Inferior parietal cortex (tissue), 1 donor: ENCODE results near the gene MORN1.

Experiments
- DNase-seq: peaks from one replicate; pipeline ENCODE4 v3.0.0-alpha.2; 2016; ENCODE audit errors: extremely low spot score

Gene MORN1

DNA sequence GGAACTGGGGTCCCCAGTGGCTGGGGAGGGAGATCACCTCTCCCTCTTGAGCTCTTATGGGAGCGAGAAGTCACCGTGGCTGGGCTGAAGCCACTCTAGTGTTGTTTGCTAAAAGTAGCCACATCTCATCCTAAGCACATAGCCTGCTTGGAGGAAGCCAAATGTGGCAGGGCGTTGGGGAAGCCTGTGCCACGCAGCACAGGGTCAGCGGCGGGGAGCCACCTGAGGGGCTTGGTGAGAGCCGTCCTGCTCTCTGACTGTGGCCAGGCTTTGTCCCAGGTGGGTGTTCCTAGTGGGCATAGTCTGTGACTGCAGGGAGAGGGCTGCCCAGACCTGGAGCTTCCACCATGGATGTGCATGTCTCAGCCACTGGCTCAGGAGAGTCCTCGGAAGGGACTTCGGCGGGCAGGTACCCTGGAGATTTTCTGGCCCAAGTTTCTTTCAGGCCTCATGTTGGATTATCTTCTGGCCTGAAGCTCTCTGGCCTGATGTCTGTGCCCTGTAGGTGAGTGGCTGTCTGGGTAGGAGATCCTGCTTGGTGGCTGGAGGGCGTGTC is 38.9 kb downstream of the MORN1 start:
- no peak for DNase-seq

DNA sequence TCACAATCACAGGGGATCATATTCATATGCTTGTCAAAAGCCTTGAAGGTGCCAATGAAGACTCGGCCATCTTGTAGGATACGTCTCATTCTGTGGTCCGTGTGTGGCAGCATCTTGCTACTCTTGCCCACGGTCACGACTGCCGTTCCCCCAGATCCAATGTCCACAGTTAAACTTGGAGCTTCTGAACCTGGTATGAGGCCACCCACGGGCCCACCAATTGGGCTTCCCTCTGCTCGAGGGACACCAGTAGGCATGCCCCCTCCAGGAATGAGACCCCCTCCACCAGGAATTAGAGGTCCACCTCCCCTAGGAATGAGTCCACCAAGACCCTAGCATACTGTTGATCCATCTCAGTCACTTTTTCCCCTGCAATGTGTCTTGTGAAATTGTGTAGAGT is 39.6 kb downstream of the MORN1 start:
- DNase-seq: no peak

DNA sequence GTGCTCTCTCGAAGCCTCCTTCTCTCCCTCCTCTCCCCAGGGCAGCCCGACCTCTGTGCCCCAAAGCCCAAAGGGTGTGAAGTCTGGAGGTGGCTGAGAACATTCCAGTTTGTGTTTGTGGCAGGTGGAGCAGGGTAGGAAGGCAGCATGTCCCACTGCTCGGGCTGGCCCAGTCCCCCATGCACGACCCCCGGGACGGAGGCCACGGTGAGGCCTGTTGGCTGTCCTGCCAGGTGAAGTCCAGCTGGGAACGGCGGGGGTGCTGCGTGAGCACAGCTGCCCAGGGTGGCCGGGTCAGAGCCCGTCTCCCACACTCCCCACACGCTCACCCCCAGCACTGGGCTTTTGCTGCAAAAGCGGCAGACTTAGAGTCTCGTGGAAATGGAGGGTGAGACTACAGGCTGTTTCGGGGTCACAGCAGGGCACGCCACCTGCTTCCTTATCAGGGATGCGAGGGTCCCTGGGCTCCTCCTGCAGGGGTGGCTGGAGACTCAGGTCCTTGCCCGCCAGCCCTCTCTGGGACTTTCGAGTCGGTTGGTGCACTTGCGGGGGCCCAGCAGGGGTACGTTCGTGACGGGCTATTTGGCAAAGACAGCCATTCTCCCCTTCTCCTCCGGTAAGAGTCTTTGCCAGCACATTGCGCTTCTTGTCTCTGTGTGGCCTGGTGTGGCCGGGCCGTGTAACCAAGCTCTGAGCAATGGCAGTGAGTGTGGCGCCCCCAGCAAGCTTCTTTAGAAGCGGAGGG is 40.3 kb downstream of the MORN1 start:
- DNase-seq: no peak

DNA sequence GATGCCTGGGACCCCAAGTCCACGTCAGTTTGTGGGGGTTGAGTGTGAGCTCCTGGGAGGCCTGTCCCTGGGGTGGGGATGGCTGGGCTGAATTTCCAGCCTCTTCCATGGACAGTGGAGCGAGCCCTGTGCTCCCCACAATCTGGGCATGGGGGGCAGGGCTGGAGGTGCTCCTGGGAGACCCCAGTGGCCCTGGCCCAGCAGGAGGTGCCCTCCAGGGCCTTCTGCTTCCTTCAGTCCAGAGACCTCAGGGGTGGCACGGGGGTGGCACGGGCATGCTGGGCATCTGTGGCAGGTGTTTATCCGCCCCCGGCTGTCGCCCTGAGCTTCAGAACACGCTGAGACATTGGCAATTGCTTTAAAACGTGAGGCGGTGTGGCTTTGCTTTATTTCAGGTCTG is 40.9 kb downstream of the MORN1 start:
- no peak for DNase-seq

DNA sequence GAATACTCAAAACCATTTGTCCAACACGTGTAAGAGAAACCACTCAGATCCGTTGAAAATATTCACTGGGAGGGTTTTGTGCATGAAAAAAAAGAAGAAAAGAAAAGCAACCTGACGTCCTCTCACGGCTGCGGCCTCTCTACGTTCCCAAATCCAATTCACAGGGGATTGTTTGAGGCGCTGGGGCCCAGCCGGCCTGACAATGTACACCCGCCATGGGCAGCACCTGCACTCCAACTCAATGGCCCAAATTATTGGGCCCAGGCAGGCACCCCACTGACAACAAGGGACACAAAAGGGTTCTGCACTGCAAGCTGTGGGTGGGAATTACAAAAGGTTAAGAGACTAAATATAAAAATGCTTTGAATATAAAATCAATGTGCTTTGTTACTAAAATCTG is 41.5 kb downstream of the MORN1 start:
- DNase-seq: no peak

DNA sequence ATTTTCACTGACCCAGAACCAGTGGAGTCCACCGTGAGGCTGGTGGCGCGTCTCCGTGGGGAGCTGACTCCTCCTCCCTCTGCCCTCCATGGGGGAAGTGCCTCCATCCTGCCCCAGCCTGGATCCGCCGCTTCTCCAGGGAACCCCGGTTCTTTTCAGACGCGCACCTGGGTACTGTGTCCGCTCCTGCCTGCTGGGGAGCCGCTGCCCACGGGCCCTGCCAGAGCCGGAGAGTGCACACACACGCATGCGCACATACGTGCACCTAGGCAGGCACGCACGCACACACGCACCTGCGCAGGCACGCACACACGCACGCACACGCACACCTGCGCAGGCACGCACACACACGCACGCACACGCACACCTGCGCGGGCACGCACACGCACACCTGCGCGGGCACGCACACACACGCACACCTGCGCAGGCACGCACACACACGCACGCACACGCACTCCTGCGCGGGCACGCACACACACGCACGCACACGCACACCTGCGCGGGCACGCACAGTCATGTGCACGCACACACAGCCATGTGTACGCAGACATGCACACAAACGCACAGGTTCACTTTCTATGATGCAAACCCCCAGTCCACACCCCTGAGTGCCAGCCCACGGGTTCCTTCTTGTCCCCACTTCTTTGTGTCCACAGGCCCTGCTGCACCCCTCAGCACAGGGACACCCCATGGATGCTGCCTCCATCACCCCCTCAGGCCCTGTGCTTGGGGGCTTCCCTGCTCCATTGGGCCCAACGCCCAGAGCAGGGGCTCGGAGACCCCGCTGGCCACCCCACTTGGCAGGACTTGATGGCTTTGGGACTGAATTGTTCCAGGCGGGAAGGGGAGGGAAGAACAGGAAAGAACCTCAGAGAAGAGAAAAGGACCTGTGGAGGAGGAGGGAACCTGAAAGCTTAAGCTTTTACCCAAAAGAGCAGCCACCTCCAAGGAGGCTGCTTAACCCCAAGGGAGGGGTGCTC is 42.7 kb downstream of the MORN1 start:
- DNase-seq: no peak

DNA sequence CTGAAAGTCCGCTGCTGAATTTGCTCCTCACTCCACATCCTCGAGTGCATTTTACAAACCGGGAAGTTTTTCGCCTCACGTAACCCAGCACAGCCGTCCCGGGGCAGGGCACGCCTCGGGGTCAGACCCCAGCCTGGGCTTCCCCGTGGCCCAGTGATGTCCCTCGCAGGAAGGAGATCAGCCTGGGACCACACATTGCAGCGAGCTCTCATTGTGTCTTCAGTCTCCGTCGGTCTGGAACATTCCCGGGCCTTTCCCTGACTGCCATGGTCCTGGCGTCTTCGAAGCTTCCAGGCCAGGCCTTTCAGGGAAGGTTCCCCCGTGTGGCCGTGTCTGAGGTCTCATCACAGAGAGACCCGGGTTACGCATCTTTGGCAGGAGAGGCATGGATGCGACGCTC is 43.5 kb downstream of the MORN1 start:
- no peak for DNase-seq

DNA sequence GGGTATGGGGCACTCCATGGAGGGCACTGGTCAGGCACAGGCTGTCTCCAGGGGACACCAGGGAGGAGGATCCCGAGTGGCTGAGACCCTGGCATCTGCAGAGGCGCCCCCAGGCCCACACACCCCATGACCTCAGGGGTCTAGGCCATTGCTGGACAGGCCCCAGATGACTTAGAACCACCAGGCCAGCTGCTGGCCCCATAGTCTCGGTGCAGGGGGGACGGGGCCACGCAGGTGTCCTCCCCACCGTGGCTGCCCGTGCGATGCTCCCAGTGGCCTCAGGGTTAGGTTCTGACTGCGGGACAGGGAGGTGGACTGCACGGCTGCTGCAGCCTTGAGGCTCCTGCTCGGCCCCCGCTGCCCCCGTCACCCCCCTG is 44.0 kb downstream of the MORN1 start:
- DNase-seq: no peak

DNA sequence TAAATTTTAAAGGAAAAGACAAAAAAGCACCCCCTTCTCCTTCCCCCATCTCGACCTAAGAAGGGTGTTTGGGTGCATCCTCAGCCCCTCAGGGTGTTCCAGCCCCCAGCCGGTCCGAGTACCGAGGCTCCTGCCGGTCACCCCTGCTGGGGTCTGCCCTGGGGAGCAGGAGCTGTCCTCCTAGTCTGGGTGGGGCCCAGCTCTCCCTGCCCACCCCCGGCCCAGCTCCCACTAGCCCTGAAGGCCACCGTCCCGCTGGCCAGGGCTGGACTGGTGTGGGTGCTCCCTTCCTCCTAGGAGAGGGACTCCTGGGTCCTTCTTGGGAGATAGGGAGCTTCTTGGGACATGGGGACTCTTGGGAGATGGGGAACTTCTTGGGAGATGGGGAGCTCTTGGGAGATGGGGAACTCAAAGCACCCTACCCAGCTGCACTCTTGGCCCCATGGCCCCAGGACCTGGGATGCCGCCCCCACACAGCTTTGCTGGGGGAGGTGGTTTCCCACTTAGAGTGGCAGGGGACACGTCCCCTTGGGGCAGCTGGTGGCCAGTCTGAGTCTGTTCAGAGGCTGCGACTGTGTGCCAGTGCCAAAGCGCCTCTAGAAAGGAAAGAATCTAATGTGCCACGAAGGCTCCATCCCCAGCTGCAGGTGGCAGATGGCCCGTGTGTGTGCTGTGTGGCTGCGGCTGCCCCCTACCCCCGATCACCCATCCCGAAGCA is 44.5 kb downstream of the MORN1 start:
- no peak for DNase-seq

DNA sequence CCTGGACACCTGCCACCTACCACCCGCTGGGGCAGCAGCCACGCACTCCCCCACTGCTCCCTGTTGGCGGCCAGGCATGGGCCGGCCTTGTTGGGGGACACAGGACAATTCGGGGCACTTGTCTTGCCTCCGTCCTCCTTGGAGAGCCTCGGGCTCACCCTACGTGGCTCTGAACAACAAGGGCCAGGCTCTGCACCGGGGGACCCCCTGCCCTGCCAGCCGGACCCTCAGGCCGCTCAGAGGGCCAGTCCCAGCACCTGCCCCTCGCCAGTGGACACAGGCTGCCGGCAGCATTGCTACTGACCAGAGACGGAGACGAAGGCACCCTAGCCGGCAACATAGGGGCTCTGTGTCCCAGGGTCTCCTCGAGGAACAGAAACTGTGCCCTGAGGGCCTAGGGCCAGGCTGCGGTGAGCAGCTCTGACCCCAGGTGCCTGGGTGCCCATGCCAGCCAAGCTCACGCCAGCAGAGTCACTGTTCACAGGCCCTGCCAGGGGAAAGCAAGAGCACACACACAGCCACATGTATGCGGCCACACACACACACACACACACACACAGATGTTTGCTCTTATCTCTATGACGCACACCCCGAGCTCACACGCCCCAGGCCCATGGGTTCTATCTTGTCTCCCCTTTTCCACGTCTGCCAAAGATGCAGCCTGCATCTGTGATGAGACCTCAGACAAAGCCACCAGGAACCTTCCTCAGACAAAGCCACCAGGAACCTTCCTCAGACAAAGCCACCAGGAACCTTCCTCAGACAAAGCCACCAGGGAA is 45.9 kb downstream of the MORN1 start:
- DNase-seq: no peak

DNA sequence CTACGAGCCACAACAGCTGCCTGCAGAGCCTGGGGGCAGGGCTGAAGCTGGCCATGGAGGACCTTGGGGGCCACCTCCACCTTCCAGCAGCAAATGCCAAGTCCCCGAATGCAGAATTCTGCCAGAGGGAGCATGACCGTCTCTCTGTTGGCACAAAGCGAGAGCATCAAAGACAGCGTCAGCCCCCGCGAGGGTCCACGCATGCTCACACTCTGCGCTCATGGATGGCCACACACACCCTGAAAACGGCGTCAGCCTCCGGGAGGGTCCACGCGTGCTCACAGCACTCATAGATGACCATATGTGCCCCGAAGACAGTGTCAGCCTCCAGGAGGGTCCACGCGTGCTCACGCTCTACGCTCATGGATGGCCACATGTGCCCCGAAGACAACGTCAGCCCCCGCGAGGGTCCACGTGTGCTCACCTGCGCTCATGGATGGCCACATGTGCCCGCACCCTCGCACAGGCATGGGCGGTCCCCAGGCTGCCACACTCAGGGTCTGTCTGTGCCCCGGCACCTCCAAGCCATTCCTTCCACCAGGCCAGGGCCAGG is 46.5 kb downstream of the MORN1 start:
- no peak for DNase-seq

DNA sequence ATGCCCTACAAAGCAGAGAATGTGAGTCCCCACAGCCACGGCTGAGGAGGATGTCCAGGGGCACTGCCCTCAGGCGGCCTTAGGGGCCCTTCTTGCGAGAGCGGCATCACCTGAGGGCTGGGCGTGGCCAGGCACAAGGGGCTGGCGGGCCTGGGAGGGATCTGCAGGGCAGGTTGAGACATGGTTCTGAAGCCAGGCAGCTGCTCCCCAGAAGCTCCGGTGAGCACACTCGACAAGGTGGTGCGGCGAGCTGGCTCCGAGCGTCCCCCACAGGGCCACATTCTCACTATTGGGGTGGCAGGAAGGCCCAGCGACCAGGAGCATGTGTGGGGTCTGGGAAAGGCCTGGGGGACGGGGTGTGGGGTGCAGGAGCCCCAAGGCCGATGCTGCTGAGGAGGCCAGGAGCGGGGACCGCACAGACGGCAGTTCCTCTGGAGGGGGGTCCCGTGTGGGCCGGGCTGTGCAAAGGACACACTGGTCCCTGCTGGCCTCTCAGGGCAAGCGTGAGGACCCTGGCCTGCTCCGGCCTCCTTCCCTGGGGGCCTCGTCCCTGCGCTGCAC is 47.2 kb downstream of the MORN1 start:
- no peak for DNase-seq

DNA sequence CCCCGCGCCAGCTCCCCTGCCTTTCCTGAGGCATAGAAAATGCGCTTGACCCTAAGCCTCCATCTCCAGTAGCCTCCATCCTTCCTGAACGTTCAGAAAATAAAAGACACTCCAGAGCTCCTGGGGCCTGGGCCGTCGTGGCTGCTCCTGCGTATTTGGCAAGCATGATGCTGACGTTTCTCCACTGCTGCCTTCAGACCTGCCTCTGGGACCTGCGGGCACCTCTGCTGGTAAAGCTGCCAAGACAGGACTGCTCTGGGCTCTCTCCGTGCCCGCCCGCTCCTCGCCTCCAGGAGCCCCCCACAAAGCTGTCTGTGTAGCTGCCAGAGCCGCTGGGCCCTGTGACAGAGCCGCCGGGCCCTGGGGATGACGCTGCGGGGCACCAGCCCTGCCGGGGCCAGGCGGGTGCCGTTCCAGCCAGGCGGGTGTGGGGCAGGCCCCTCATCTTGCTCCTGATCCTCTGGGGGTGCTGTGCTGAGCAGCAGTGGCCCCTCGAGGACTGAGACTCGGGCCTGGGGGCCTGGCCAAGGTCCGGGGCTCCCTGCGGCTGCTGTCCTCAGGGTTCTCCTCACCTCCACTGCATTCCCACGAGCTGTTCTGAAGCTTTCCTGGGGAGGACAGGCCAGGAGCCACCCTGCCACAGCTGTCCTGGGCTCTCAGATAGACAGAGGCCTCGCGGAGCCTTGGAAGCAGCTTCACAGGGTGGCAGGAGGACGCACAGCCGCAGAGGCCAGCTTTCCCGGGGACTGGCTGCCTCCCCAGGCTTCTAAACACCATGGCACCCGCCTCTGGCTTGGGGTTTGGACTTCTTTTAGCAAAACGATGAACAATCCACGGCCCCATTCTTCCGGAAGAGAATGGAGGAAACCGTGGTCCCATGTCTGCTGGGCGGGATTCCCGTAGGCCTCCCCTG is 48.1 kb downstream of the MORN1 start:
- DNase-seq: no peak

DNA sequence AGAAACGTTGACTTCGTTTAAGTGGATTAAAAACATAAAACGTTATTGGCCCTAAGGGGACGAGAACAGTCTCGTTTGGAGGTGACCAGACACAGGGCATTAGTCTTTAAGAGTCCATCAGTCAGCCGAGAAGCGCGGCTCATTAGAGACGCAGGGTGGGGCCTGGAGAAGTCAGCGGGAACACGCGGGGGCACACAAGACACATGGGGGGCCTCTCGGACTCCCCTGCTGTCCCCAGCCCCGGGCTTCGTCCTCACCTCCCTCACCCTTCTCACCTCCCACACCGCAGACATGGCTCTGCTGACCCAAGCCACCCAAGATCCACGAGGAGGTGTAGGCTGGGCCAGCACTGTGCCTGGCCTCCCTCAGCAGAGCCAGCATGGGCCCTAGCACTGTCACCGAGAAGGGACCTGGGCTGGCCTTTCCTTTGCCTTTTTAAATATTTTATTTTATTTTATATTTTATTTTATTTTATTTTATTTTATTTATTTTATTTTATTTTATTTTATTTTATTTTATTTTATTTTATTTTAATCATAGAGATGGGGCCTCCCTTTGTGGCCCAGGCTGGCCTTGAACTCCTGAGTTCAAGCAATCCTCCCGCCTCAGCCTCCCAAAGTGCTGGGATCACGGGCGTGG is 48.9 kb downstream of the MORN1 start:
- DNase-seq: no peak

DNA sequence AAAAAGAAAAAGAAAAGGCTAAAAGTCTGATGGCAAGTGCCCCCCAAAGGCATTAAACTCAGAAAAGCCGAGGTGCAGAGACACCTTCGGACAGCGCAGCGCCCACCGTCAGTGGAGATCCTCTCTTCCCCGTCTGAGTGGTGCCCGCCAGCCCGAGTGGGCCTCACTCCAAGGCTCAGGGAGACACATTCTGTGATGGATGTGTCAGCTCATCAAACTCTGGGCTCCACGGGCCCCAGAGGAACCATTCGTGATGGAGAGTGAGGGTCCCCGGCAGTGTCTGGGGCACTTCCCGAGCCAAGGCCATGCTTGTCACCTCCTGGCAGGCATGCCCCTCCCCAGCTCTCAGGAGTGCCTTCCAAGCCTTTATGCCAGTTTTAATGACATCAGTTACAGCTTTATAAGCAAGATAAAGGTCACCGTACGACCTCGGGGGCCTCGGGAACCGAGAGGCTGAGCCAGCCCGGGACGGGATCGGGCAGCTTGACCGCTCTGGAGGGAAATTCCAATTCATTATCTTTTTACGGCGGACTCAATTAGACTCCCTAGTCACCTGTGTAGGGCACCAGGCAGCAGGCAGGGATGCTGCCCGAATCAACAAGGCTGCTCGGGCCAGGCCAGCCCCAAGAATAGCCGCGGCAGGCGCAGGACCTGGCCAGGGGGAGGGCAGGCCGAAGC is 49.5 kb downstream of the MORN1 start:
- no peak for DNase-seq

DNA sequence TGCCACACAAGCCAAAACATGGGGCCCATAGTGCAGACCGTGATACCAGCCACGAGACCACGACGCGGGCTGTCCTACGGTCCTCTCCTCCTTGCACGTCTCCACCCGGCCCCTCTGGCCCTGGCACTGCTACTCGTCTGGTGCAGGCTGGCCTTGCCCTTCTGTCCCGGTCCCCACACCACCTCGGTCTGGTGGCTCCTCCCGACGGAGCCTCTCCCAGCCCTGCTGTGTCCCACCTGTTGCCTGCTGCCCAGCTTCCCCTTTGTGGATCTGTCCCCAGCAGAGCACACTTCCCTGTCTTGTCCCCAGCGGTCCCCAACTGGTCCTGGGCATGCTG is 50.5 kb downstream of the MORN1 start:
- DNase-seq: no peak

DNA sequence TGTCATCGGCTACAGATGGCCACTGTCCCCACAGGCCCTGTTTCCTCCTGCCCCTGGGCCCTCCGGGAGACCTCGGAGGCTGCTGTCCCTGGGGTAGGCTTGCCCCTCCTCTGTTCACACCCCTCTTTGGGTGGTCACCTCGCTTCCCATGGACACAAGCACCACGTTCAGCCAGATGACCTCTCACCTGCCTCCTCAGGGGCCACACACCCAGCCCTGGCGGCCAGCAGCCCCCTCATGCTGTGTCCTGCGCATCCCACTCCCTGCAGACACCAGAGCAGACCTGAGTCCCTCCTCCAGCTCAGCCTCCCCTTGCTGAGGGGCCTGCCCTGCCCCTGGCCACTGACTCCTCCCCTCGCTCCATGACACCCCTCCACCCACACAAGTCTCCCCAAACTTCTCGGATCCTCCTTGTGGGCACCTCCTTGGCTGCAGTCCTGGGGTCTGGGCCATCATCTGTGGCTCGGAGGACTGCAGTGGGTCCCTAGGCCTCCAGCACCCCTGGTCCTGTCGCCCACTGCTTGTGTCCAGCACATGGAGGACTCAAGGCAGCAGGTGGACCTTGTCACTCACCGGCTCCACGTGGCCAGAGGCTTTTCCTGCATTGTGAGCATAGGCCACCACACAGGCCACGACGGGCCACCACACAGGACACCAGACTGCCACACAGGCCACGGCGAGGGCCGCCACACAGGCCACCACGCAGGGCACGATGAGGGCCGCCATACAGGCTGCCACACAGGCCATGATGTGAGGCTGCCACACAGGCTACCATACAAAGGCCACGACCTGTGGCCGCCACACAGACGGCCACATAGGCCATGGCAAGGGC is 51.1 kb downstream of the MORN1 start:
- no peak for DNase-seq
